ENCODE results near the gene PRKD2.

Gene PRKD2

DNA sequence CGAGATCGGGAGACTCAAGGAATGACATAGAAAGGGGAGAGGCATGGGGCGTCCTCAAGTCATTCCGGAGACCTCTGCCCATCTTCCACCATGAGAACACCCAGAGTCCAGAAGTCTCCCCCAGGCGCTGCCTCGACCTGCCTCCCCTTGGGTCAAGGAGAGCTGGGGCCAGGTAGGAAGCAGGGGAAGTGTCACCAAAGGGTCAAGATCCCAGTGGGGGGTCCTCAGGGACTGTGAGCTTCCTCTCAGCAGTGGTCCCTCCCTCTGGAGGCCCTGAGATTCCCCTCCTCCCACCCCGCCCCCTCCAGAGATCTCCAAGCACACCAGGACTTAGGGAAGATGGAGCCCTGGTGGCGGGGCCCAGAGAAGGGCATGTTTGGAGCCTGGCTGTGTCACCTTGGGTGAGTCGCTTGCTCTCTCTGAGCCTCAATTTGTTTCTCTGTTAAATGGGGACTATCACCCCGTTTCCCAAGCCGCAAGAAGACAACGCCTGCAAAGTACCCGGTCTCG lies 56.9 kb downstream of the PRKD2 start:
- no peak for DNase-seq

DNA sequence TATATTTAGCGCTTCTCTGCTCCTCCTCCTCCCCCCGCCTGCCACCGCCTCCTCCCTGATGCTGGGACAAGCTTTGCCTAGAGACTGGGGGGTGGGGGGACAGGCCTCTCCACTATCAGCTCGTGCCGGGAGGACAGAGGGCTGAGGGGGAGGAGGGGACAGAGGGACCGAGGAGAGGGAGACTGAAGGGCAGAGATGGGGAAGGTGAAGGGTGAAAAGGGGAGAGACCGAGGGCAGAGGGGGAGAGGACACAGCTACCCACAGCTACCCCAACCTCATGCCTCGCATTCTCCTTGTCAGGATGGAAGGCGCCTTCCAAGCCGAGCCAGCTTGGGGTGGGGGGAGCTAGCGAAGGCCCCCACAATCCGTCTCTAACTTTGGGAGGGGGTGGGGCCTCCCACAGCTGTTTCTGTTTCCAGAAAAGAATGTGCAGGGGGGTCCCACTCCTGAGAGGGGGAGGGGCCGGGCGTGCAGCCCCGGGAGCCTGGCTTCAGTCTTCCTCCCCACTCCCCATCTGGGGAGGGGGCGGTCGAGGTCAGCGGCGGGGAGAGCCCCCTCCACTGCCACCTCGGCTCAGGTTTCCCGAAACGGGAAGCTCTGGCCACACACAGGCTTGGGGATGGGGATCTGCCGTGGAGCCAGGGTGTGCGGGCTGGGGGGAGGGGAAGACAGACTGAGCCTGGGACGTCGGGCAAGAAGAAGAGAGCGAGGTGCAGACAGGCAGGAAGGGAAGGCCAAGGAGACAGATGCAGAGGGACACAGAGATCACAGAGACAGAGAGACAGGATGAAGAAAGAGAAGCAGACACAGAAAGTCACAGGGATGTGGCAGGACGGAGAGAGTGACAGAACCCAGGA lies 57.5 kb downstream of the PRKD2 start:
- no peak for DNase-seq

DNA sequence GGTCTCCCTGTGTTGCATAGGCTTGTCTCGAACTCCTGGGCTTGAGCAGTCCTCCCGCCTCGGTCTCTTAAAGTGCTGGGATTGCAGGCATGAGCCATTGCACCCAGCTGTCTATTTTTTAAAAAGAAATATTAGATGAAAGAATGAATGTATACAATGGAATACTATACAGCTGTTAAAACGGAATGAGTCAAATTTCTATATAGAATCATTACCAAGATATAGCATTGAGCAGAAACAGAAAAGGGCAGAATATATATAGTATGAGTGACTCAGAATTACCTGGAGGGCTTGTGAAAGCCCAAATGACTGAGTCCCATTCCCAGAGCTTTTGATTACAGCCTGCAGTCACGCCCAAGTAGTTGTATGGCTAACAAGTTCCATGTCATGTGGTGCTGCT lies 60.4 kb downstream of the PRKD2 start:
- DNase-seq = no peak

DNA sequence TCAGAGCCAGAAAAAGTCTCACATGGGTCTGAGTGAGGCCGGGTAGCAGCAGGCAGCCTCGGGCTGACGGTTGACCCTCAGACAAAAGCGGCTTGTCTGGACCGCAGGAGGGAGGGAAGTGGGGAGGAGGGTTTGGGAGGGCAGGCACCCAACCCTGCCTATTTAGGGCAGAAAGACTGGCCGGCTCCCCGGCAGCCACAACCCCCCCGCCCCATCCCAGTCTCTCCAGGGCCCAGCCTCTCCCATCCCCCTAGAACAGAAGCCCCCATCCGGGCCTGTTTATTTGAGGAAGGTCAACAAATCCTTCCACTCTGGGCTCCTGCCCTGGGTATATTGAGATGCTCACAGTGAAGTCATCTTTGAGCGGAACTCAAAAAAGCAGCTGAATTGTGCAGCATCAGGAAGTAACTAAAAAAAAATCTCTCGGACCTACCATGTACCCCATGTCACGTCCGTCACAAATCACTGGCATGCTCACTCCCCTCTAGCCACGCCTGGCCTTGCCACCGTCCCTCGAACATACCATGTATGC lies 62.2 kb downstream of the PRKD2 start:
- DNase-seq = peak; percentile 44

DNA sequence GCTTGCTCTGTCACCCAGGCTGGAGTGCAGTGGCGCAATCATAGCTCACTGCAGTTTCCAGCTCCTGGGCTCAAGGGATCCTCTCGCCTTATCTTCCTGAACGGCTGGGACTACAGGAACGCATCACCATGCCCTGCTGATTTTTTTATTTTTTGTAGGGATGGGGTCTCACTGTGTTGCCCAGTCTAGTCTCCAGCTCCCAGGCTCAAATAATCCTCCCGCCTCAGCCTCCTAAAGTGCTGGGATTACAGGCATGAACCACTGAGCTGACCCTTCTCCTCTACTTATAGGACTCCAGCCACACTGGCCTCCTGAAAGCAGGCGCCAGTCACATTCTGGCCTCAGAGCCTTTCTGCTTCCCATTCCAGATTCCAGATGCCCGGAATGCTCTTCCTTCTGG lies 66.5 kb downstream of the PRKD2 start:
- no peak for DNase-seq

DNA sequence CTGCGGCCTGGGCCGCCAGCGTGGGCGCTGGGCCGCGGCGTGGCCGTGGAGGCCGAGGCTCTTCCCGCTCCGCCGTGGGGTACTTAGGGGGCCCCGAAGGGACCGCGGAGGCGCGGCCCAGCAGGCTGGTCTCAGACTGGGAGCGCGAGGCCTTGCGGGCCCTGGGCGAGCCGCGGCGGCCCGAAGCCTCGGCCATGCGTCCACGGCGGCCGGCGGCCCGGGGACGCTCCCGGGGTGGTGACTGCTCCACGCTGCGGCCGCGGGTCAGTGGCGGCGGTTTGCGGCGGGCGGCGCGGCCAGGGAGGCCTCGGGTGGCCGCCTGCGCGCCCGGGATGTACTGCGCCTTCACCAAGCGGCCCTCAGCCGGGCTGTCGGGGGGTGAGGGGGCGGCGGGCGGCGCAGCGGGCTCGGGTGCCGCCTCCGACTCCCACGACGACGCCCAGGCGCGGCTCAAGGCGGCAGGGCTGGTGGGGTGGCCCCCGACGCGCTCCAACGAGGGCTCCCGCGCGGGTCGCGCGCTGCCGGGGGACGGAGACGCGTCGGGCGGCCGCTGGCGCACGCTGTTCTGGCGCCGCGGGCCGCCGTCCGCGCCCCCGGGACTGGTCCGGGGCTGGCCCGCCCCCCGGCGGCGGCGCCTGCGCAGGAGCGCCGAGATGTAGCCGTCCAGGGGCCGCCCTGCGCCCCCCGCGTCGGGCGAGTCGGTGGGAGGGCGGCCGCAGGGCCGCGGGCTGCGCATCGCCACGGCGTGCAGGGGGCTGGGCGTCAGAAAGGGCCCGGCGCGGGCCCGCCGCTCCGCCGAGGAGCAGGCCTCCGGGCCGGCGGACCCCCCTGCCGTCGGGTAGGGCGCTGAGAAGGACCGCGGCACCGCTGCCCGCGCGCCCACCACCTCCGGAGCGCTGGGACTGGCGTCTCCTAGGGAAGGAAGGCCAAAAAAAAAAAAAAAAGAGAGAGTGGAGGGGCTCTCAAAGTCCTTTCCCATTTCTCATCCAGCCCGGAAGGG lies 67.7 kb downstream of the PRKD2 start:
- DNase-seq = no peak

DNA sequence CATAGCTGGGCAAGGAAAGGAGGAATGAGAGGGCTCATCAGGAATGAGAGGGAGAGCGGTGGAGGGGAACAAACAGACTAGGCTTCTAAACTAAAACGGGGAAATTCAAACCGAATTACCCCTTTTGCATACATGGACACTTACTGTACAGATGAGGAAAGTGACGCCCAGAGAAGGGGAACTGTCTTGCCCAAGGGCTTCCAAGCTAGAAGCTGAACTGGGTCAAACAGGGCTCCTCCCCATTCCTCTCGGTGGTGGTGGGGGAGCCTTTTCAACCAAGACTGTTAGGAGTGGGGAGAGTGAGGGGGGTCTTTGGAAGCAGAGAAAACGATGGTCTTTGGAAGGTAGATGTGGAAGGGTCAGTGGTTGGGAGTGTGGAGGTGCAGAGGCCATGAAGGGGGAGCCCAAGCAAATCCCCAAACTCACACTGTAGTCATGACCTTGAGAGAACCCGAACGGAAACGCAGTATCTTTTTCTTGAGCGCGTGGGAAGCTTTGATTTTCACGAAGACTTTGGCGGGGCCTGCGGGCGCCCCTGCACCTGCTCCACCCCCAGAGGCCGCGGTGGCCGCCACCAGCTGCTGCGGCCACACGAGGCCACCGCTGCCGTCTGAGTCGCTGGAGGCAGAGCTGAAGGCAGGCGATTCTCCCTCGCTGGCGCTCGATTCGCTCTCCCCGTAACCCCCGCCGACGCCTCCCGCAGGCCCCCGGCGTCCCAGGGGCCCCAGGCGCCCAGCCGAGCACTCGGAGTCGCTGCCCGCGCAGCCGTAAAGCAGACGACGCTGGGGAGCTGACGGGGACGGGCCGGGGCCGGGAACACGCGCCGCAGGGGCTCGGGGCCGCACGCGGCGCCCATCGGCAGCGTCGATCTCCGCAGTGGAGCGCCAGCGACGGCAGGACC lies 68.6 kb downstream of the PRKD2 start:
- no peak for DNase-seq

DNA sequence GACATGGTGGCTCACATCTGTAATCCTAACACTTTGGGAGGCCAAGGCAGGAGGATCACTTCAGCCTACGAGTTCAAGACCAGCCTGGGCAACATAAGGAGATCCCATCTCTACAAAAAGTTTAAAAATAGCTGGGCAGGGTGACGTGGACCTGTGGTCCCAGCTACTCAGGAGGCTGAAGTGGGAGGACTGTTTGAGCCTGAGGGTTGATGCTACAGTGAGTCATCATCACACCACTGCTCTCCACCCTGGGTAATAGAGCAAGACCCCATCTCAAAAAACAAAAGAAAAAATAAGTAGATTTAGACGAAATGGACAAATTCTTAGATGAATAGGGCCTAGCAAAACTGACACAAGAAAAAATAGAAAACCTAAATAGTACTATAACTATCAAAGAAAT lies 70.5 kb downstream of the PRKD2 start:
- DNase-seq = no peak

DNA sequence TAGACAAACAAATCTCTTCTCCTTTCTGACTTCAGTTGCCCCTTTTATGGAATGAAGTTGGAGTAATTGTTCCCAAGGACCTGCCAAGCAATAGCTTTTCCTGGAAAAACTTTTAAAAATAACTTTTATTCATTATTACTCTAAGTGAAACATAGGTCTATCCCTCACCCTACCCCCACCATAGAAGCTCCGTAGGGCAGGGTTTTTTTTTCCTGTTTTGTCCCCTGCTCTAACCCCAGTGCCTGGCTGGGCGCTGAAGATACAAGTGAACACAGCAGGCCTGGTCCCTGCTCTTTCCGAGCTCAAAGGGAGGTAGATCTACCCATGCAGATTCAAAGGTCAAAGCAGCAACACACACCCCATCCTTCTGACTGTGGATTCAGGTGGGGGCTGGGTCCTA lies 72.2 kb downstream of the PRKD2 start:
- no peak for DNase-seq

DNA sequence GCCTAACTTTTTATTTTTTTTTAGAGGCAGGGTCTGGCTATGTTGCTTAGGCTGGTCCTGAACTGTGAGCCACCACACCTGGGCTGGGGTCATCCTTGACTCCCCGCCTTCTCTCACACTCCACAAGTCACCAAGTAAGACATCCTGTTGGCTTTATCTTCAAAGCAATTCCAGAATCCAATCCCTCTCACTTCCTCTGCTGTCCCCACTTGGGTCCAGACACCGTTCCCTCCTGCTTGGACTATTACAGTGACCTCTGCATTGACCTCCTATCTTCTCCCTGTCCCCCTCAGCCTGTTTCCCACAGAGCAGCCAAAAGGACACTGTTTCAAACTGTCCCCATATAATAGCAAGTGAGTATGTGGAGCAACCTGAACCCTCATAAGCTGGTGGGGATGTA lies 76.3 kb downstream of the PRKD2 start:
- DNase-seq = no peak

DNA sequence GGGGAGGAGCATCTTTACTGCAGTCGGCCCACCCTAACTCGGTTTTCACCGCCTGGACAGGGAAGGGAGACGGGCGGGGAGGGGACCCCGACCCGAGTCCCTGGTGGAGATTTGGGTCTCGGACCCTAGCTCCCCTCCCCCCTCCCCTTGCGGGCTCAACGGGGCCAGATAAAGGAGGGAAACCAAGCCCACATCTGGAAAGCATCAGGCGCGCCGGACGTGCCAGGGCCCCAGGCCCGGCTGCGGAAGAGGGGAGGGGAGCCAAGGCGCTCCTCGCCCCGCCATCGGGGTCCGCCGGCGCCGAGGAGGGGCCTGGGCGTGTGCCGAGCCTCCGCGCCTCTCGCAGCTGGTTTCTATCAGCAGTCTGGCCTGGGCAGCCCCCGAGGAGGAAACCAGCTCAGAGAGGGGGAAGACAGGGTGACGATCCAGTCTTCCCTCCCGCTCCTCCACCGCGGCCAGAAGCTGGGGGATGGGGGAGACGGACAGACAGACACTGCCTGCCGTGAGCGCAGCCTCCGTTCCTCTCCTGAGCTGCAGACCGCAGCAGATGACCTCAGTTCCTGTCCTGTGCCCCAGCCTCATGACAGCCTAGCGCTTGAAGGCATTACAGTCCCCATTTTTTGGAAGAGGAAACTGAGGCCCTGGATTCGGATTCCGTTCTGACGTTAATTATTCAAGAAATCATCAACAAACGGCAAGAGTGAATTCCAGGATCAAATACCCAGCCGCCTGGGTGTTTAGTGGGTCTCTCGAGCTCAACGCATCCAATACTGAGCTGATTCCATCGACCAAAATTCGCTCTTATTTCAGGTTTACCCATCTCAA lies 77.3 kb downstream of the PRKD2 start:
- DNase-seq = no peak

DNA sequence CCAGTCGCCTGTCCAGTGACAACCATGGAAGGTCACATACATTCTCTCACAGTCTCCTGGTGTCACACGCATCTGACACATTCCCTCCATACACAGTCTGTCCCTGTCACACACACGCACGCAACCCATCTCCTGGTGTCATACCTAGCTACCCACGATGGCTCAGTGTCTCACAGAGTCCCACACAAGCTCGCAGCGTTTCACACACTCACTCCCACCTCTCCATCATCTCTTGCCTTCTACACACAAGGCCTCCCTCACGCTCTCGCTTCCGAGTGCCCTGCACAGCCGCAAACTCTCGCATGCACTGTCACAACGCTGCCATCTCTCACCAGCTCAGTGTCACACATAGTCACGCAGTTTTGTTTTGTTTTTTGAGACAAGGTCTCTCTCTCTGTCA lies 79.7 kb downstream of the PRKD2 start:
- DNase-seq = no peak

DNA sequence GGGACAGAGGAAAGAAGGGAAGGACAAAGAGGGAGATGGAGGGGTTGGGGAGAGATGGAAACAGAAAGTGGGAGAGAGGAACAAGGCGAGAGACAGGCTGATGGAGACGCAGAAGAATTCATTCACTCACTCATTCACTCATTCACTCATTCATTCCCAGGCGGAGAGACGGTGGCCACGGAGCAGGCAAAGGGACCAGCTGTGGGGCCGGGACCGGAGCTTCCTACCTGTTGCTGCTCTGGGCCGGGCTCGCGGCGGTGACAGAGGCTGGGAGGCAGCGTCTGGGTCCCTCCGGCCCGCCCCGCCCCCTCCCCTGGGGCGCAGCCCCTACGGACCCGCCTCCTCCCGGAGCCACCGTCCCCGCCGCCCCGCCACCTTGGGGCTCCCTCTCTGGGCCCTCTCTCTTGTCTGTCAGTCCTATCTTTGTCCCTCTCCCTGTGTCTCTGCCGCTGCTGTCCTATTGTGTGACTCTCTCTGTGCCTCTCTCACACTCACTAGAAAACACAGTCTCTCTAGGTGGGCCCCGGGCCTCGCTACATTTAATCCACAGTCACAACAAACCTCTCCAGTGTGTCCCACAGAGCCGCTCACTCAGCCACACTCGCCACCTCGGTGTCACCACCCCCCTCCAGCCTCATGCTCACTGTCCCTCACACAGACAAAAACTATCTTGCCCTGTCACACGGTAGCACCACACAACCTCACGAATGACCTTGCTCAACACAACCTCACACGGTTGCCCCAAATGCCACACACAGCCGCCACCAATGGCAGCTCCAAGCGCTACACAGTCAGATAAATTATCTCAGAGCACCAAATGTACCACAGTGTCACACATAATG lies 80.8 kb downstream of the PRKD2 start, which contains the start of gene GNG8:
Gene GNG8 (minus strand): TSS at position 283 of the 842 bp plus-strand sequence. CDS start 1,520 bp downstream, outside the sequence.
- no peak for DNase-seq

DNA sequence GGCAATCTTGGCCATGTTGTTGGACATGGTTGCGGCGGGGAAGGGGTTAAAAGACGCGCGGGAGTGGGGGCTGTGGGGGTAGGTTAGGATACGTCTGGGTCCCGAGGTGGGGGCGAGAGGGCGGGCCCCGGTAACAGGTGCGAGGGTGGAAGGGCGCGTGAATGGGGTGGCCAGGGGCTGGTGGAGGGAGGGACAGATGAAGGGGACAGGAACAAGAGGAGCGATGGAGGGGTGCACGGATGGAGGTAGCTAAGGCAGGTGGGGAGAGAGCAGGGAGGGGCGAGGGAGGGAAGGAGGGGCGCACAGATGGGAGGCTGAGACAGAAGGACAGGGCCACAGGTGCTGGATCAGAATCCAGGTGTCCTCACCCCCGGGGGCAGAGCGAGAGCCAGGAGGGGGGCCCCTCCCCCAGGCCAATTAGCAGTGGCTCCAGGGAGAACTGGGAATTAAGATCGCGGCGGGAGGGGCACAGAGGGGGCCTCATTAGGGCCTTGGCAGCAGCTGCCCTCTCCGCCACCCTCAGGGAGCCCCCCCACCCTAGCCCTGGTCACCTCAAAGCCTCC lies 82.2 kb downstream of the PRKD2 start:
- no peak for DNase-seq

DNA sequence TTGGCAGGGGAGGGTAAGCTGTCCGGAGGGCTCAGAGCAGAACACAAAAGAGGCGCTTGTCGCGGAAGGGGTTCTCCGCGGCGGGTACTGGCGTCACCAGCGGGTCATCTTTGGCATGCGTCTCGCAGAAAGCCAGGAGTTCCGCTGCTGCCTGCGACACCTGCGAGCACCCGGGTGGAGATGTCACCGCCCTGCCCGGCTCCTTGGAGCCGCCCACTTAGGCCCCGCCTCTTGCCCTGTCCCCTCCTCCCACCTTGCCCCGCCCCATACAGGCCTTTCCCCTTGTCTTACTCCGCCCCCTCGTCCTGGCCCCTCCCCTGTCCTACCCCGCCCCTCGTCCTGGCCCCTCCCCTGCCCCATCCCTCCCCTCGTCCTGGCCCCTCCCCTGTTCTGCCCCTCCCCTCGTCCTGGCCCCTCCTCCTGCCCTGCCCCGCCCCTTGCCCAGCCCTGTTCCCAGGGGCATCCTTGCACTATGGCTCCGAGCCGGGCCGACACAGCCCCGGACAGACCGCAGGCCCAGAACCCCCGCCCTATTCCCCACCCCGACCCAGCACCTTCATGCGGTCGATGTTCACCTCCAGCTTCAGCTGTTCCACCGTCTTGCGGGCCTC lies 82.8 kb downstream of the PRKD2 start:
- peak; percentile 38 for DNase-seq

DNA sequence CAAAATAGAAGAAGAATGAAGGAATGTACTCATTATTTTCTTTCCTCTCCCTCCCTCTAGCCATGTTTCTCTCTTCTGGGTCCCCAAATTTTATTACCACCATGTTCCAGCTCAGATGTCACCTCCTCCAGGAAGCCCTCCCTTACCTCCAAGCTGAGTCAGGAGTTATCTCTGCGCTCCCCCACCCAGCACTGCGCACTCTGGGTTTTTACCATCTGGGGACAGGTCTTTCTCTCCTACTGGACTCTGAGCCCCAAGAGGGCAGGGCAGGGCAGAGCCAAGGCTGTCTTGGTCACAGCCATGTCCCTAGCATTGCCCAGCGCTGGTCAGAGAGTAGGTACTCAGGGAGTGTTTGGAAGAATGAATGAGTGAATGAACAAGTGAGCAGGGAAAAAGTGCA lies 83.8 kb downstream of the PRKD2 start:
- DNase-seq = no peak

DNA sequence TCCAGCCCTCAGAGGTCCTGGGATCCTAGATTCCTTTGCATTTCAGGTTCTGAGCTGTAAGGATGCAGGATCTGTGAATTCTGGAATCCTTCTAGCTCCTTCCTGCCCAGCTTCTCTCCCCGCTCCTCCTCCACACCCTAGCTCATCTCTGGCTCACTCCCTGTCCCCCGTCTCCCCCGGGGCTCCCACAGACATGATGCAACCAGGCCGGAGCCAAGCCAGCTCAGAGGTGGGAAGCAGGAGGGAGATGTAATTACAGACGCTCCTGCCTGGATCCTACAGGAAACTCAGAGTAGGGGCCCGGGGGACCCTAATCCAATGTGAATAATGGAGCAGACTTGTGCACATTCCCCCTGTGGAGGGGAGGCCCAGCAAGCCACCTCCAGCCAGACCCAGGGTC lies 85.4 kb downstream of the PRKD2 start:
- no peak for DNase-seq

DNA sequence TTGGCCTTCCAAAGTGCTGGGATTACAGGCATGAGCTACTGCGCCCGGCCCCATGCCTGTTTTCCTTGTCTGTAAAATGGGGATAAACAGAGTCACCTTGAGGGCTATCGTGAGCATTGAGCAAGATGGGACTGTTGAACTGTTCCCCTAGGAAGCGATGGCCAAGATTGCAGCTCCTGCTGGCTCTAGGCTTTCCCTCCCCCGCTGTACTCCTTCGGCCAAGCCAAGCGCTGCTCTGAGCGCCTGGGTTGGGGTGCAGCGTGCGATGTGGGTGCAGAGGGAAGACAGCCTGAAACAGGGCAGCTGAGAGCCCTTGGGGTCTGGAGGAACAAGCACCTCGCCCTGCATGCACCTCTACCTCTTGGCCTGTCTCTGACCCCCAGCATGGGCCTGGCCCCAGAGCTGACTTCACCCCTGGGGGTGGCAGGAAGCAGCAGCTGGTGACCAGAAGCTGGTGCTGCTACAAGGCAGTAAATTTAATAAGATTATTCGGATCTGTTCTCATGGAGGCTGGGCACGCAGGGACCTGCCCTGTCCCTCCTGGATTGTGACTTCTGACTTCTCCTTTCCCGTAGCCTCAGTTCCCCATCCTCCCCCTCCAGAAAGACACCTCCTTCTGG lies 86.2 kb downstream of the PRKD2 start:
- no peak for DNase-seq

DNA sequence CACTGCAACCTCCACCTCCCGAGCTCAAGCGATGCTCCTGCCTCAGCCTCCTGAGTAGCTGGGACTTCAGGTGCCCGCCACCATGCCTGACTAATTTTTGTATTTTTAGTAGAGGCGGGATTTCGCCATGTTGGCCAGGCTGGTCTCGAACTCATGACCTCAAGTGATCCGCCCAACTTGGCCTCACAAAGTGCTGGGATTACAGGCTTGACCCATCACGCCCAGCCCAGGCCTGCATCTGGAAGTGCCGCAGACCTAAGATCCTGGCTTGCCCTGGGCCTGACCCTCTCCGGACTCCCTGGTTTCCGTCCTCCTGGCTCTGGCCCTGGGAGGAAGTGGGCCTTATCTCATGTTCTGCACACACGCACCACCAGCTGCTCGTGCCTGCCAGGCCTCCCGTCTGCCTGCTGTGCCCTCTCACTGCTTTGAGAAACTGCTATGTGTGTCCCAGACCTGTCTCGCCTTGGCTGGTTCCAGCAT lies 87.3 kb downstream of the PRKD2 start:
- DNase-seq = no peak
